HG02840 (cell line): ENCODE results near the gene ARMH3.
A peak's percentile ranks its signal among the peaks of the same experiment; 100 is the strongest.

Source experiments
- ATAC-seq: cut with Tn5 transposase; IDR thresholded peaks from one replicate; pipeline ENCODE4 v1.9.1; 2021; ENCODE audit warnings: mild to moderate bottlenecking, moderate library complexity, moderate number of reproducible peaks; ENCODE audit not compliant: unreplicated experiment, low FRiP score

ARMH3 gene

DNA sequence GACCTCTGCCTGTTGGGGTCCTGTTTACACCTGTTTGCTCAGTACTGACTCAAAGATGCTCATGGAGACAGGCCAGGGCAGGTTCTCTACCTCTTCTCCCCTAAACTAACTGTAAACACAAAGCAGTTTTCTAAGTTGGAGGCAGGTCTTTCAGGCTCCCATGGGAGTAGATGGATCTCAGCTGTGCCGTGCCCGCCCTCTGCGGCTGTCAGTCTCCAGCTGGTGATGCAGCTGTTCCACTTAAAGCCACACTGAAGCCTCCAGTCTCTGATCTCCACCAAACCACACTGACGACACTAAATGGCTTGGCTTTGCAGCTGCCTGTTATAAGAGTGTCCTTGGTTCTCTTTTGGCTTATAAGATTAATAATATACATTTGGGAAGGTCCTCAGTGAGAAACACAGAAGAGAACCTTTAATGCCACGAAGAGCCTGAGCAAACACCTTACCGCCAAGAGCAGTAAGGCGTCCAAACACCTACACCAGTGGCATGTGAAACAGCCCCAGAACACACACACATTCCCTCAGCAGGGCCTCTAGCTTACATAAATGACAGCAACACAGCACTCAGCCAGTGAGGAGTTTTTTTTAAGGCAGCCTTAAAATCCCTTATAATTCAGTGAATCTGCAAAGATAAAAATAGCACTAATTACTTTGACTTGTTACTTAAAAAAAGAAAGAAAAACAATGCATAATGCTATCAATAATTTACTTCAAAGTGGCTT is 152.0 kb downstream of the ARMH3 start:
- ATAC-seq, result peak; percentile 60

DNA sequence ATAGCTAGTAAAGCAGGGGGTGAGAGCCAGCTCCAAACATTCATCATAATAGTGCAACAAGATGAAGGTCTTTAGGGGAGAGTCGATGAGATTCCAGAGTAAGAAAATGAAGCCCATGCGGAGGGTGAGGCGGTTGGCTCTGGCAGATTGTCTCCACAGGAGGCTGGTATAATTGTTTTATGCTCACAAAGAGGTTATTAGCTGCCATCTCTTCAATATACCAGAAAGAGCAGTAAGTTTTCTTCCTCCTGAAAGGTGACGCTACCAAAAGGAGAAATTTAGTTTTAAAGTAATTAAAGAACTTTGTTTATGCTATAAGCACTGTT is 153.2 kb downstream of the ARMH3 start:
- no peak for ATAC-seq

DNA sequence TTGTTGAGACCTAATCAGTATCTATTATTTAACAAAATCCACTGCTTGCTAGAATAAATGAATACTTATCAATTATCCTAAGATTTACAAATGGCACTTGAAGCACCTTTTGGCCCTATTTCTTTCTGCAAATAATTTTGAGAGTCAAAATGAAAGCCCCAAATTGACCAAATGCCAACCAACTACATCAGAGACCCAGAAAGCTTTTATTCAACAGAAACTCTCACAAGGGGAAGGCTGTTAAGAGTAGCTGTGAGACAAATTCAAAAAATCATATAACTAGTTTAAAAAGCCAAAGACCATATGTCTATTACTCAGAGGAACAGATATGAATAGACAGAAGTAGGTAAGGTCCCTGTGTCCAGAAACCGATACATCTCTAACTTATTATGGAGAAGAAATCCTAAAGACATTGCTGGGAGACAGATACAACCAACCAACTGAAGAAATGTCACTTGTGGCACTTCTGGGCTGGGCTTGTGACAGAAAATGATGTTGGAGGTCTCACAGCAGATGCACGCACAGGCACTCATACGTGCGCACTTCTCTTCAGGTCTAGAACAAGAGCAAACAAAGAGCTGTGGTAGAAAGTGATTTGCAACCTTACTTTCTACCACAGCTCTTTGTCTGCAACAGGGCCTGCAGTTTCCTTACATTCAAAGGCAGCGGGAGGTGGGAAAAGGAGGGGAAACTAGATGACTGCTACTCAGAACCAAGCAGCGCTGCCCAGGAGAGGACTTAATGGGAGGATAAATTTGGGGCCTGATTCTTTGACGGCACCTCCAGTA is 153.7 kb downstream of the ARMH3 start:
- ATAC-seq, result no peak

DNA sequence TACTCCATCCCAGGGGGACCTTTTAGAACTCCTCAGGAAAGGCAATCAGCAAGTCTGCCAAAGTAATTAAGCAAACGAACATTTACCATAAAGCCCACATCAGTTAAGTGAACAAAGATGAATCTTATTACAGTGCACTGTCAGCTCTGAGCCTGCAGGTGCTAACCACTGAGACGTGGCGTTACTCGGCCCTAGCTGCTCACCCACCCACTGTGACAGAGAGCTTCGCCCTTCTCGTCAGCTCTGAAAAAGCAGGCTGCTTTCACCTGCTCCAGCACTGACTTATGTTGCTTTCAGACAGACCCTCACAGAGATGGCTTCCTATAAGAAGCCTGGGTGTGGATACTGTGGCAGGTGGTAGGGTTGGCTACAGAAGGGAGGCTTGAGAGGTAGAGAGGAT is 154.6 kb downstream of the ARMH3 start:
- ATAC-seq, result peak; percentile 46

DNA sequence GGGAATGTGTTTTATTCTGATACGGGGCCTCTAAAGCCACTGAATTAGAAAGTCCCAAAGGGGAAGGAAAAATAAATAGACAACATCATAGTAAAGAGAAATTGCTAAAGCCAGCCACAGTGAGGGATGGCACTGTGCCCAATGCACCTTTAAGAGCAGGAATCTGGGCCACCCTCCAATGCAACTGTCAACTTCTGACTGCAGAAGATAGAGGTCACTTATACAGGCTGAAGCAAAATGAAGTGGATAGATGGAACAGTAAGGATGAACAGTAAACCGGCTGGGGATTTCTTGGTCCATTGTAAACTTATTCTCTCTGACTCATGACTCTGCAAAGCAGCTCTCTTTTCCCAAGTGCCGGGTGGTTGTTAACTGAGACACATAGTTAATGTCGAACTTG is 158.3 kb downstream of the ARMH3 start:
- ATAC-seq, result no peak

DNA sequence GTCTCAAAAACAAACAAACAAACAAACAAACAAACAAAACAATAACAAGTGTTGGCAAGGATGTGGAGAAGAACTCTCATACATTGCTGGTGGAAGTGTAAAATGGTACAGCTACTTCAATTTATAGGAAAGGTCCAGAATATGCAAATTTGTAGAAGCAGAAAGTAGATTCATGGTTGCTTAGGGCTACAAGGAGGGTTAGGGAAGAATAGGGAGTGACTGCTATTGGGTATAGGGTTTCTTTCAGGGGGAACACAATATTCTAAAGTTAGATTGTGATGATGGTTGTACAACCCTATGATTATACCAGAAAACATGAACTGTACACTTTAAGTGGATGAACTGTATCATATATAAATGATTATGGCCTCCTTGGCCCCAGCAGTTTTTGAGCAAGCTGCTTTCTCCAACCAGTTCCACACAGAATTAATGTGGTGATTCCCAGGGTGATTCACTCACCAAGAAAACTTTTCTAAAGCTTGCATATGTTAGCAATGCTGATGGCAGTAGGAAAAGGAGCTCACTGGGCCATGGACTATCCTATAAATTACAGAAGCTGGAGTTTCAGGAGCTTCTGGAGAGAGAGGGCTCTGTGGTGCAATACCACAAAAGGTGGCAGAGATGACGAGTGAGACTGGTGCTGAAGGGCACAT is 159.6 kb downstream of the ARMH3 start:
- no peak for ATAC-seq

DNA sequence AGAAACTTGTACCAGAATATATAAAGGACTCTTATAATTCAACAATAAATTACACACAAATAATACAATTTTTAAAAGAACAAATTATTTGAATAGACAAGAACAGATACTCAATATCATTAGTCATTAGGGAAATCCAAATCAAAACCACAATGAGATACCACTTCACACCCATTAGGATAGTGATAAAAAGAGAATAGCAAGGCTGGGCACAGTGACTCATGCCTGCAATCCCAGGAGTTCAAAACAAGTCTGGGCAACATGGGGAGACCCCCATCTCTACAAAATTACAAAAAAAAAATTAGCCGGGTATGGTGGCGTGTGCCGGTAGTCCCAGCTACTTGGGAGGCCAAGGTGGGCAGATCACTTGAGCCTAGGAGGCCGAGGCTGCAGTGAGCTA is 160.2 kb downstream of the ARMH3 start:
- no peak for ATAC-seq

DNA sequence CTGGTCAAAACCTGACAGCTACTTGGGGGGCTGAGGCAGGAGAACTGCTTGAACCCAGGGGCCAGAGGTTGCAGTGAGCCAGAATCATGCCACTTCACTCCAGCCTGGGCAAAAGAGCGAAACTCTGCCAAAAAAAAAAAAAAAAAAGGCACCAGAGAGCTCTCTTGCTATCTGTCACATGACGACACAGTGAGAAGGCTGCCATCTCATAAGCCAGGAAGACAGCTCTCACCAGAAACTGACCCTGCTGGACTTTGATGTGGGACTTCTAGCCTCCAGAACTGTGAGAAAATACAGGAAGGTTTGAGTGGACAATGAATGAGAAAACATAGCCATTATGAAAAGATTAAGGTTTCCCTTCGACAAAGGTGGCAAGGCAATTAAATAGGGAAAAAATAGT is 161.2 kb downstream of the ARMH3 start:
- ATAC-seq, result no peak

DNA sequence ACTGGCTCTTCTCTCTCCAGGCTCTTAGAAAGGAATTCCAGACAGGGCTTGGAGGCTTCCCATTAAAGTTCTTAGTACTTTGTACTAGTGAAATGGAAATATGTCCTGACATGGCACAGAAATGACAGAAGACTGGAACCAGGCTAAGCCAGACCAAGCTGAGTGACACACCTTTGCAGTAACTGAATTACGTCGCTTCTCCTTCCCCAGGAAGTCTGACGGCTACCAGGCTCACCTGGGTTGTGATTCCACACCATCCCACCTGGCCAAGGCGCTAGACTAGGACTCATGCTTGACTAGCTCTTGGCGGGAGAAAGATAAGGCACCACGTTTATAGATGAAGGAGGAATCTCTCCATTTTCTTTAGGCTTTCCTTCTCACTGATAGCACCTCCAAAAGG is 161.7 kb downstream of the ARMH3 start:
- no peak for ATAC-seq

DNA sequence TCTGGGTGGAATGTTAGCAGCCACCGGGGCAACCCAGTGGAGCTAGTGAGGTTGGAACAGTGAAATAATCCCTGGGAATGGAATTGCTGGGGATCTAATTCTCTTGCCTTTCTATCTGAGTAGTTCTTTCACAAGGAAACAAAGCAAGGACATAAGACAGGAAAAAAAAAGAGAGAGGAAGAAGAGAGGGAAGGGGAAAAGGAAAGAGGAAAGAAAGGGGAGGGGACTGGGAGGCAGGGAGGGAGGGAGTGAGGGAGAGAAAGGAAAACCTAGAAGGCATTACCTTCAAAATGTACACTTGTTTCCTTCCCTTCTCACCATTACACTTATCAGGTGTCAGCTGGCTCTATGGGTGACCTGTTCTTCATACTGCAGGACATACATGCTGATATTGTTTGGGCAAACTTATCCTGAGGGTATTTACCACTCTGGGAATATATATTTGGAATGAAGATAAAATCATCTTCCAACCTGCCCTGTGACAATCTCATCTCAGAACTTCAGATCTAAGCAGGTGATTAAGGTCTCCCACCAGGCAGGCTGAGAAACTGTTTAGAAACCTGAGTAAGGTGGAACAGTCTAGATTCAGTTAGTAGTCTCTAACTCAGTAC is 162.4 kb downstream of the ARMH3 start:
- ATAC-seq, result no peak

DNA sequence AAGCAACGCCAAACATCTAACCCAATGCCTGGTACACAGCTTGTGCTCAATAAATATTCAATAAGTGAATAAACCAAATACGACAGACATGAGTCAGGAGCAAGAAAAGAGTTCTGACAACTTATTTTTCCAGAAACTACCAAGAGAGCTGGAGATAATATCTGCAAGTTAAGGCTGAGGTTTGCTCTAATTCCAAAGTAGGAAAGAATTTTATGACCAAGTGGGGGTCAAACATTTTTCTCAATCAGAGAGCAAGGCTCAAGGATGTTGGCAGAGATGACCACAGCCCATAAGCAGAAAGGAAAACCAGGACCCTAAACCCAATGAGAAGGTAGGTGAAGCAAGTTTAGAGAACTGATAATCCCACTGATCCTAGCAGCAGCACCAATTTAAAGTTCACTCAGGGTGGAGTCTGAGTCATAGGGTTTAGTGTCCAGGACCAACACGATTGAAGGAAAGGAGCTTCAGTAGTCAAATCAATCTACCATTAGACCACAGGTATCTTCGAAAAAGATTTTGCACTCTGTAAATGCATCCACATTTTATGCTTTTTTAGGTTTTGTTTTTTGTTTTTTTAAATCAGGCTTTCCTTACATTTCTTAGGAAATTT is 163.1 kb downstream of the ARMH3 start:
- no peak for ATAC-seq

DNA sequence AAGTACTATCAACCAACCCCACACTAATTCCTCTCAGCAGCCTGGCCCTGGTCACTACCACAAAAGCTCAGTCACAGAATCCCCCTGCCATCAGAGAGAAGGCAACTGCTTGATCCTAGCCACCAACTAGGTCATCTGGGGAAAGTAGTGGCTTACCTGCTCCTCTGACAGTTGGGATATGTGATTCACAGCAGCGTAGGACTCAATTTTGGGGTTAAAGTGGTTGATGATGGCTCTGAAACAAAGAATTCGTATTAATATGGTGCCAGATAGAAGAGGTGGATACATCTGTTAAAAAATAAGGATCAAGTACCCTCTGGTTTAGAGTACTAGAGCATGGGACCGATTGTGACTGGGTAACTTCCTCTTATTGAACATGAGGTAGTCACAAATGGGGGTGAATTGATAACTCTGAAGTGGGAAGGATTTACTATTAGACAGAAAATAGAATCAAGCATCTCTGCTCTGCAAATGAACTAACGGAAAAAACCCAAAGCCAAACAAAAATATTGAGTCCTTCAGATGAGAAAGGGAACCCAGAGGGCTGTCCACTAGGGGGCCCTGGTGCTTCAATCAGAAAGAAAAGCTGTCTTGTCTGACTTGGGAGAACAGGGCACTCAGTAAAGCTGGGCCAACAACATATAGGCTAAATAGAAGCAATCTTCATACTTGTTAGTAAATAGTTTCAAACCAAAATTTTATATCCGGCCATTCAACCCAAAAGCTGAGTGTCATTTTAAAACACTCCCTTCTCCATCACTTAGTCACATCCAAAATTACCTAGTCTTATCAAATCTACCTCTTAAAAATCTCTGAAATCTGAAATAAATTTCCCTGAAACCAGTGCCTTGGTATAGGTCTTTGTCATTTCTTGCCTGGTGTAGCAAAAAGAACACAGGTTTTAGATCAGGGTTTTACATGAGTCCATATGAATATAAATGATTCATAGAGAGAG is 166.4 kb downstream of the ARMH3 start:
- ATAC-seq, result no peak

DNA sequence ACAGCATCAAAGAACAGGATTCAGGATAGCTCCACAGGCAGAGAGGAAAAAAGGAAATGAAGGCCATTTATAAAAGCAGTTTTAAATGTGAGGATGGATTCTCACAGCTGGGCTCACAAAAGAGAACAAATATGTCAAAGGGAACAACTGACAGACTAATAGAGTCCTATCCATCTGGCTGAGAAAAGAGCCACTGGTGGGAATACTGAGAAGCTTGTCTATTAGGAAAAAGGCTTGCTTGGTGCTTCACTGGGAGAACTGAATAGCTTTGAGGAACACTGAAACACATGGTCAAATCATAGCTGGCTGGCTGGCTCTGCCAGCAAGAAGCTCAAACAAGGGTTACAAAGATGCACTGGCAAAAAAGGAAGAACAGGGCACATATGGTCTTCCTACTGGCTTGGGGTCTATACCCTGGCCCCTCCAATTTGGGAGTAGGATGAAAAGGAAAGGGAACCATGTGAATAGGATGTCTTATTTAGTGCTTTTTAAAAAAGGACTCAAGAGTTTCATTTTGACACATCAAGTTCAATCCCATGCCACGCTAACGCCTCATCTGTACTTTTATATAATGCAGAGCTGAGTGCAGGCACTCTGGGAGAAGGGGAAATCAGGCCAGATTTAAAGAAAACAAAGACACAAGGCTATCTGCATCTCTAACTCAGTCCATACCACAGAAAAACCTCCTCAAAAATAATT is 167.6 kb downstream of the ARMH3 start:
- ATAC-seq, result no peak

DNA sequence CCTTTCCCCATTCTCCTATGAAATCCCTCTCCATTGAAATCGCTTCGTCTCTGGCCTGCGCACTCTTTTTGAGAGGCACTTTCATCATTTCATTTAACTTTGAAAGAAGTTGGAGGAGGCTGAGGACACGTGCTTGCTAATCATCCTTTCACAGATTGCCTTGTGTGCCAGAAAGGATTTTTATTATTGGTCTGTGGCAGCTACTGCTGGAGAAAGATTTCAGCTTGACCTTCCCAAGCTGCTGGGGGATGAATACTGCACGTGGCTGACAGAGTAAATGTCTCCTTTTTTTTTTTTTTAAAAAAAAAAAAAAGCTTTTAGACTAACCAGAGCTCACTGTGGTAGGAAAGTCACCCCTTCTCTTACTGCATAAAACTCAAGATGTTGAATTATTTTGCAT is 168.2 kb downstream of the ARMH3 start:
- ATAC-seq, result no peak

DNA sequence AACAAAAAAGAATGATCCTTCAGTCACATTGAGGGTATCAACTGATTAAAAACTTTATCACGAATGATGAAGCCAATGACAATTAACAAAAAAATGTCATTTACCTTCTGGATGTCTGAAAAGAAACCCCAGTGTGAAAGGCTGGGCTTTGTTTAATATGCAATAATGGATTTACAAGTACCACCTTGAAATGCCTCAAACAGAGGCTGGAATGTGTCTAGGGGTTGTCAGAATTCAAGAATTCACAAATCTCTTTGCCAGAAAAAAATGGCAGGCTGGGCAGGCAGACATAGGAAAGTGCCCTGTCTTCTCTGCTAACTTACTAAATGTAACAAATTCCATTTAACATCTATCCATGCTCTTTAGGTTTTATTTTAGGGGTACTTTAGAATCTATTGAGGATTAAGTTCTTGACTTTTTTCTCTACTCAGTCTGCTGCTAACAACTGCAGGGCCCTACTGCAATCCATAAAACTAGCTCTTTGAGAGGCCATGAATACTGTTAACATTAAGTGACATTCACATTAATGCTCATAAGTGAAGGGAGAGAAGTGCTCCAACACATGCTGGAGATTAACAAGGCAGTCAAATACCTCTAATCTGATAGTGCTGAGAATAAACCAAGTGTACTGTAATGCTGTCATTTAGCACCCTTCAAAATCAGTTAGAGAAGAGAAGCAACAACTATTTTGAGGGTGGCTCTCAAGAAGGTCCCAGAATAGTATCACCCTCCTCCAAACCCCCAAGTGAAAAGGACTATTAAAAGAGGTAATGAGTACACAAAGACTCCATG is 169.3 kb downstream of the ARMH3 start:
- no peak for ATAC-seq

DNA sequence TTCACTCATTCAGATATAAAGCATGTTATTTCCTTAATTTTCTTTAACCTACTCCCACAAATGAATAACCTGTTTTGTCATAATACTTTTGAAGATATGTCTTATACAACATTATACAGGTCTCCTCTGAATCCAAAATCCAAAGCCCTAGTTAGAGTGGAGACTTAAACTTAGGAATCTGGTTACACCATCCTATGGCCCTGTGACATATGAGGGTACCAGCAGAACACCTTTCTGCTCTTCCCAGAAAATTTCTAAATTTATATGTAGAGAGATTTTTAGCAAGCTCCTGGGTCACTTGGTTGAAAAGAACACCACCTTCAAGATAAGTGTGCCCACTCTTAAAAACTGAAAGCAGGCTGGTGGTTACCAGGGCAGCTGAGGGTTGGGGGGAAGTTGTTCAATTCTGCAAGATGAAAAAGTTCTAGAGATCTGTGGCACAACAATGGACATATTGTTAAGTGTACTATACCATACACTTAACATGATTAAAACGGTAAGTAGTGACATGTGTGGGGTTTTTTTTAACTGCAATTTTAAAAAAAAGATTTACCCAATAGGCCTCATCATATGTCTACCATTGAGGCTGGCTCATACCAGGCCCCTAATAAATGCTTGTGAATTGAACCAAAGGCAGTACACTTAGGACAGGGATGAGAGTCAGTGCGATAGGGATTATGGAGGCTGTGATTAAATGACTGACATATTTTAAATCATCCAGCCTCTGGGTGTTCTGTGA is 174.8 kb downstream of the ARMH3 start:
- ATAC-seq, result no peak

DNA sequence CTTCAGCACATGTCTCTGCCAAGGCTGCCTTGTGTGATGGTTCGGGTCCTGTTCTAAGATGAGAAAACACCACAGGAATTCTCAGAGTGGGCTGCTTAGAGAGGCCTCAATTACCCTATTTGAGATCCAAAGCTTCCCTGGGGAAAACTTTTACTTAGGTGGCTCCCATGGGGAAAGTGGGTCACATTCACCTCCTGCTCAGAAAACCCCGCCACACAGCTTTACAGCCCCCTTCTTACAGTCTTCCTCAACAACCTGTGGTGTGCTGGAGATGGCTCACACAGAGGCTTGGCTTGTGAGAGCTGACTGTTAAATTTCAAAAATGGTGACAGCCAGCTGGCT is 175.8 kb downstream of the ARMH3 start:
- no peak for ATAC-seq
